HG02610 (cell line): ENCODE measurements around the gene FCAR.
"Not testable (repeated sequence)": the region's sequence is repeated elsewhere in the genome, so short reads cannot be mapped to it uniquely, and the experiment has no call there.

Experiments used
- ATAC-seq: cut with Tn5 transposase; IDR thresholded peaks from one replicate; pipeline ENCODE4 v1.9.1; 2021; ENCODE audit warnings: mild to moderate bottlenecking, moderate library complexity; ENCODE audit not compliant: unreplicated experiment

The FCAR gene

GRCh38 chr19:54873990-54874389 lies at the start of gene FCAR:
Gene FCAR (plus strand): TSS chr19:54874235. CDS start chr19:54874290, 55 bp downstream.
- no peak for ATAC-seq

GRCh38 chr19:54824416-54824815 lies 49.6 kb upstream of the FCAR start:
- not testable (repeated sequence) for ATAC-seq

GRCh38 chr19:54825326-54825725 lies 48.7 kb upstream of the FCAR start:
- not testable (repeated sequence) for ATAC-seq

- not testable (repeated sequence) for ATAC-seq
Observed at GRCh38 chr19:54828064-54828463, 46.0 kb upstream of the FCAR start.

- not testable (repeated sequence) for ATAC-seq
Observed at GRCh38 chr19:54832496-54832895, 41.5 kb upstream of the FCAR start, which contains the start of gene KIR2DS4. Gene KIR2DS4 (plus strand): TSS chr19:54832676.

GRCh38 chr19:54835126-54835525 lies 38.9 kb upstream of the FCAR start:
- ATAC-seq: not testable (repeated sequence)

- ATAC-seq: not testable (repeated sequence)
Observed at GRCh38 chr19:54837522-54837921, 36.5 kb upstream of the FCAR start.

- ATAC-seq: not testable (repeated sequence)
Observed at GRCh38 chr19:54843171-54843570, 30.9 kb upstream of the FCAR start.

GRCh38 chr19:54850061-54850640 lies 23.9 kb upstream of the FCAR start, which contains the start of gene KIR3DL2:
Gene KIR3DL2 (plus strand): TSS chr19:54850443. CDS start chr19:54850476, 33 bp downstream.
- not testable (repeated sequence) for ATAC-seq

- no peak for ATAC-seq
Observed at GRCh38 chr19:54850930-54851329, 23.1 kb upstream of the FCAR start.

GRCh38 chr19:54851353-54851752 lies 22.7 kb upstream of the FCAR start:
- no peak for ATAC-seq

GRCh38 chr19:54855241-54855640 lies 18.8 kb upstream of the FCAR start:
- ATAC-seq: not testable (repeated sequence)

- not testable (repeated sequence) for ATAC-seq
Observed at GRCh38 chr19:54858476-54858875, 15.6 kb upstream of the FCAR start.

GRCh38 chr19:54859421-54859820 lies 14.6 kb upstream of the FCAR start:
- not testable (repeated sequence) for ATAC-seq

GRCh38 chr19:54863459-54863858 lies 10.6 kb upstream of the FCAR start:
- ATAC-seq: not testable (repeated sequence)

- ATAC-seq: no peak
Observed at GRCh38 chr19:54871696-54872095, 2.3 kb upstream of the FCAR start.

- ATAC-seq: no peak
Observed at GRCh38 chr19:54875506-54875905, 1.5 kb downstream of the FCAR start.

- no peak for ATAC-seq
Observed at GRCh38 chr19:54877471-54877870, 3.4 kb downstream of the FCAR start.

- no peak for ATAC-seq
Observed at GRCh38 chr19:54881884-54882283, 7.8 kb downstream of the FCAR start.

- ATAC-seq: no peak
Observed at GRCh38 chr19:54882758-54883157, 8.7 kb downstream of the FCAR start.

- no peak for ATAC-seq
Observed at GRCh38 chr19:54883228-54883627, 9.2 kb downstream of the FCAR start.

- no peak for ATAC-seq
Observed at GRCh38 chr19:54888239-54888638, 14.2 kb downstream of the FCAR start.

- no peak for ATAC-seq
Observed at GRCh38 chr19:54889566-54889965, 15.5 kb downstream of the FCAR start.
